Measurements from ENCODE around the gene FBLN1.
"Not testable (repeated sequence)": the region's sequence is repeated elsewhere in the genome, so short reads cannot be mapped to it uniquely, and the experiment has no call there.

The FBLN1 gene

DNA sequence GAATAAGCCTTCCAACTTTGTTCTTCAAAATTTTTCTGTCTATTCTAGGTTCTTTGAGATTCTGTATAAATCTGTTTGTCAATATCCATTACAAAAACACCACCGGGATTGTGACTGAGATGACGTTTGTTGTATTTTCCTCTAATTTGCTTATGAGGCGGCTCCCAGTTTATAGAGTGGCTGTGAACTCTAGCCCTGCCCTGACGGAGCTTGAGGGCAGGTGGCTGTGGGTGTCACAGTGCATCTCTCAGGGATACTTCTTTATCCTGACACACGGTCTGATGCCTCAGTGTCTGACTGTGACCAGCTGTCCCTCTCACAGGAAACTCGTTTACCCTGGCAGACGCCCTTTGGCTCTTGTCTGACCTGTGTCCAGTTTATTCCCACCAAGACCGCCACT lies 115.3 kb downstream of the FBLN1 start:
- Histone ChIP-seq H4K20me1 (ENCODE audit: insufficient read depth, low read length) (no peaks in the 10 kb centered on the region), H3K4me1 (ENCODE audit: low read length) (no peaks in the 10 kb centered on the region; the same call in 1 of the 2 replicates), H3K79me2 (ENCODE audit: low read length) (no peaks in the 10 kb centered on the region), H3K4me2 (ENCODE audit: low read length) (no peak overlapping the region), H3K27ac (ENCODE audit: low read length) (no peak overlapping the region), H3K9ac (ENCODE audit: low read length) (no peak overlapping the region), H3K9me3 (ENCODE audit: insufficient read depth, low read length) (no peaks in the 10 kb centered on the region), H3K4me3 (ENCODE audit: low read length) (no peak overlapping the region), H3K27me3 (ENCODE audit: low read depth, low read length) (no peaks in the 10 kb centered on the region), H2AFZ (ENCODE audit: low read depth, low read length) (no peak overlapping the region), H3K36me3 (replicated peaks; ENCODE audit: low read depth, low read length) (no peaks in the 10 kb centered on the region)
- TF ChIP-seq, protein P1, sequence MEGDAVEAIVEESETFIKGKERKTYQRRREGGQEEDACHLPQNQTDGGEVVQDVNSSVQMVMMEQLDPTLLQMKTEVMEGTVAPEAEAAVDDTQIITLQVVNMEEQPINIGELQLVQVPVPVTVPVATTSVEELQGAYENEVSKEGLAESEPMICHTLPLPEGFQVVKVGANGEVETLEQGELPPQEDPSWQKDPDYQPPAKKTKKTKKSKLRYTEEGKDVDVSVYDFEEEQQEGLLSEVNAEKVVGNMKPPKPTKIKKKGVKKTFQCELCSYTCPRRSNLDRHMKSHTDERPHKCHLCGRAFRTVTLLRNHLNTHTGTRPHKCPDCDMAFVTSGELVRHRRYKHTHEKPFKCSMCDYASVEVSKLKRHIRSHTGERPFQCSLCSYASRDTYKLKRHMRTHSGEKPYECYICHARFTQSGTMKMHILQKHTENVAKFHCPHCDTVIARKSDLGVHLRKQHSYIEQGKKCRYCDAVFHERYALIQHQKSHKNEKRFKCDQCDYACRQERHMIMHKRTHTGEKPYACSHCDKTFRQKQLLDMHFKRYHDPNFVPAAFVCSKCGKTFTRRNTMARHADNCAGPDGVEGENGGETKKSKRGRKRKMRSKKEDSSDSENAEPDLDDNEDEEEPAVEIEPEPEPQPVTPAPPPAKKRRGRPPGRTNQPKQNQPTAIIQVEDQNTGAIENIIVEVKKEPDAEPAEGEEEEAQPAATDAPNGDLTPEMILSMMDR (IDR thresholded peaks at IDR 0.05; ENCODE audit: low read depth, low read length): no peak
- no peak for TF ChIP-seq EZH2phosphoT487 (IDR thresholded peaks at IDR 0.05; ENCODE audit: low read depth)

GRCh38 chr22:45620706-45621105 lies 118.0 kb downstream of the FBLN1 start:
- H3K9ac ChIP-seq (ENCODE audit: low read length): no peak overlapping the region
- H3K36me3 ChIP-seq (replicated peaks; ENCODE audit: low read depth, low read length): no peaks in the 10 kb centered on the region
- no peaks in the 10 kb centered on the region for H4K20me1 ChIP-seq (ENCODE audit: insufficient read depth, low read length)
- H3K4me2 ChIP-seq (ENCODE audit: low read length): peak overlapping the region; percentile 20; the same call in 1 of the 2 replicates
- H3K9me3 ChIP-seq (ENCODE audit: insufficient read depth, low read length): no peaks in the 10 kb centered on the region
- H3K79me2 ChIP-seq (ENCODE audit: low read length): no peaks in the 10 kb centered on the region
- no peaks in the 10 kb centered on the region; the same call in 1 of the 2 replicates for H3K4me1 ChIP-seq (ENCODE audit: low read length)
- TF ChIP-seq, protein P1 (IDR thresholded peaks at IDR 0.05; ENCODE audit: low read depth, low read length): no peak
- H3K27me3 ChIP-seq (ENCODE audit: low read depth, low read length): no peaks in the 10 kb centered on the region
- H3K4me3 ChIP-seq (ENCODE audit: low read length): no peak overlapping the region; the same call in 1 of the 2 replicates
- no peak overlapping the region for H3K27ac ChIP-seq (ENCODE audit: low read length)
- no peak overlapping the region for H2AFZ ChIP-seq (ENCODE audit: low read depth, low read length)

DNA sequence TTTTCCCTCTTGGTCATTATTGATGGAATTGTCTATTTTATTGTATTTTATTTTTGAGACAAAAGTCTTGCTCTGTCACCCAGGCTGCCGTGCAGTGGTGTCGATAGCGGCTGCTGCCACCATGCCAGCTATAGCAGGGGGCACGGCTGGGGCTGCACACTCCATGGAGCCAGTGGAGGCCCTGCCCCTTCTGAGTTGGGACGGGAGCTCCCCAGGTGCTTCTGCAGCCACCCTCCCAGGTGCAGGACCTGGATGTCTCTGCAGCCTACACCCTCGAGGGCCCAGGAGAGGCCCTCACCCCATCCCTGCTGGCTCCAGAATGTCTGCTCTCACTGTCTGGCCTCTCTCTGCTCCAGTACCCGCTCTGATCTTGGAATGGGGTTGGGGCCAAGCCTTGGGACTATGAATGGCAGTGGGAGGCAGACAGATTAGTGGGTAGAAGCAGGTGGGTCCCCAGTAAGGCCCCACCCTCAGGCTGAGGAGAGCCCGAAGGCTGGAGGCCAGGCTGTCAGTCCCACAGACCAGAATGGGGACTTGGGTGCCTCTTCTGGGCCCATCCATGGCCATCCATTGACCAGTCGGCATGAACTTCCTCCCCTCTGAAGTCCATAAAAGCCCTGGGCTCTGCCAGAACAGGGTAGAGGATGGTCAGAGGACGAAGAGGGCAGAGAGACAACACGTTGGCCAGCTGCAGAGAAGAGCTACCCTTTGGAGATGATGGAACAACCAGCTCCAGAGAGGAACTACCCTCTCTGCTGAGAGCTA lies 119.3 kb downstream of the FBLN1 start:
- Histone ChIP-seq H3K4me1 (ENCODE audit: low read length) (no peaks in the 10 kb centered on the region; the same call in 1 of the 2 replicates), H3K27ac (ENCODE audit: low read length) (no peak overlapping the region), H3K27me3 (ENCODE audit: low read depth, low read length) (no peaks in the 10 kb centered on the region), H3K79me2 (ENCODE audit: low read length) (no peaks in the 10 kb centered on the region), H3K9ac (ENCODE audit: low read length) (no peak overlapping the region), H3K36me3 (replicated peaks; ENCODE audit: low read depth, low read length) (no peaks in the 10 kb centered on the region), H3K9me3 (ENCODE audit: insufficient read depth, low read length) (no peaks in the 10 kb centered on the region), H3K4me3 (ENCODE audit: low read length) (no peak overlapping the region), H3K4me2 (ENCODE audit: low read length) (no peak overlapping the region), H2AFZ (ENCODE audit: low read depth, low read length) (no peak overlapping the region), H4K20me1 (ENCODE audit: insufficient read depth, low read length) (no peaks in the 10 kb centered on the region)
- TF ChIP-seq, protein P1 (IDR thresholded peaks at IDR 0.05; ENCODE audit: low read depth, low read length): no peak
- no peak for TF ChIP-seq EZH2phosphoT487 (IDR thresholded peaks at IDR 0.05; ENCODE audit: low read depth)

GRCh38 chr22:45623464-45624145 lies 120.9 kb downstream of the FBLN1 start:
- H3K9ac ChIP-seq (ENCODE audit: low read length); H3K27ac ChIP-seq (ENCODE audit: low read length); H3K4me1 ChIP-seq (ENCODE audit: low read length); H3K36me3 ChIP-seq (replicated peaks; ENCODE audit: low read depth, low read length); H3K4me2 ChIP-seq (ENCODE audit: low read length); H3K9me3 ChIP-seq (ENCODE audit: insufficient read depth, low read length); H3K4me3 ChIP-seq (ENCODE audit: low read length); H3K79me2 ChIP-seq (ENCODE audit: low read length); H2AFZ ChIP-seq (ENCODE audit: low read depth, low read length); H4K20me1 ChIP-seq (ENCODE audit: insufficient read depth, low read length); H3K27me3 ChIP-seq (ENCODE audit: low read depth, low read length): not testable (repeated sequence)
